BLaER1 treated with 17β-estradiol and CSF1 and Interleukin-3, amounts not matched to agents 10 nM and 100 nM (cell line): ENCODE data around the gene RBPMS2.
"Not testable (repeated sequence)": the region's sequence is repeated elsewhere in the genome, so short reads cannot be mapped to it uniquely, and the experiment has no call there.

Experiments used
- H3K27ac ChIP-seq, 11 experiments: shearing (Covaris generic); formaldehyde crosslinking; 2 replicates each; pipeline ENCODE4 v1.8.1; 2022
- H3K27me3 ChIP-seq, 11 experiments: shearing (Covaris generic); formaldehyde crosslinking; 2 replicates each; pipeline ENCODE4 v1.8.1; 2022
- H3K36me3 ChIP-seq, 11 experiments: shearing (Covaris generic); formaldehyde crosslinking; 2 replicates each; pipeline ENCODE4 v1.8.1; 2022
- H3K4me1 ChIP-seq, 10 experiments: shearing (Covaris generic); formaldehyde crosslinking; 2 replicates each; pipeline ENCODE4 v1.8.1; 2022
- H3K4me2 ChIP-seq, 11 experiments: shearing (Covaris generic); formaldehyde crosslinking; 2 replicates each; pipeline ENCODE4 v1.8.1; 2022
- H3K4me3 ChIP-seq, 10 experiments: shearing (Covaris generic); formaldehyde crosslinking; 2 replicates each; pipeline ENCODE4 v1.8.1; 2022
- H3K9ac ChIP-seq, 11 experiments: shearing (Covaris generic); formaldehyde crosslinking; 2 replicates each; pipeline ENCODE4 v1.8.1; 2022
- H3K9me3 ChIP-seq, 11 experiments: shearing (Covaris generic); formaldehyde crosslinking; replicated peaks in 1 of 11; 2 replicates each; pipeline ENCODE4 v1.8.1; 2022
- H4K20me1 ChIP-seq, 11 experiments: shearing (Covaris generic); formaldehyde crosslinking; 2 replicates each; pipeline ENCODE4 v1.8.1; 2022
- Cebpa-rat ChIP-seq, 11 experiments: shearing (Covaris generic); IDR thresholded peaks; 2 replicates each; pipeline ENCODE4 v1.8.1; 2022

RBPMS2 gene

GRCh38 chr15:64795299-64795698 lies 19.9 kb upstream of the RBPMS2 start:
- H4K20me1 ChIP-seq, H3K27ac ChIP-seq, H3K36me3 ChIP-seq, H3K4me3 ChIP-seq, H3K4me1 ChIP-seq, H3K9ac ChIP-seq, H3K27me3 ChIP-seq, H3K9me3 ChIP-seq, H3K4me2 ChIP-seq: not testable (repeated sequence)
- peak in 1 of 11 experiments; percentile 21; a peak in 1 of 22 replicates for TF ChIP-seq Cebpa-rat (IDR thresholded peaks at IDR 0.05)

GRCh38 chr15:64792282-64792681 lies 16.9 kb upstream of the RBPMS2 start:
- no peak for TF ChIP-seq Cebpa-rat (IDR thresholded peaks at IDR 0.05)

GRCh38 chr15:64791401-64791800 lies 16.0 kb upstream of the RBPMS2 start:
- Histone ChIP-seq H3K9ac (no peak overlapping the region), H3K27ac (no peak overlapping the region), H3K9me3 (no peaks in the 10 kb centered on the region), H3K4me3 (no peak overlapping the region), H3K36me3 (no peaks in the 10 kb centered on the region), H3K27me3 (no peaks in the 10 kb centered on the region), H3K4me1 (no peaks in the 10 kb centered on the region), H4K20me1 (no peaks in the 10 kb centered on the region), H3K4me2 (no peak overlapping the region)
- no peak for TF ChIP-seq Cebpa-rat (IDR thresholded peaks at IDR 0.05)

More at GRCh38 chr15:64792282-64792681, 16.9 kb upstream of the RBPMS2 start:
- H4K20me1 ChIP-seq: no peaks in the 10 kb centered on the region
- no peaks in the 10 kb centered on the region for H3K4me1 ChIP-seq
- H3K9me3 ChIP-seq: no peaks in the 10 kb centered on the region
- H3K9ac ChIP-seq: no peak overlapping the region
- no peak overlapping the region for H3K4me2 ChIP-seq
- no peaks in the 10 kb centered on the region for H3K36me3 ChIP-seq
- H3K27me3 ChIP-seq: no peaks in the 10 kb centered on the region
- no peak overlapping the region for H3K4me3 ChIP-seq
- H3K27ac ChIP-seq: no peak overlapping the region

GRCh38 chr15:64783796-64784195 lies 8.4 kb upstream of the RBPMS2 start:
- peaks cover 0 to 11% (median 9%) of the 10 kb centered on the region in 10 experiments; a peak in 11 of 20 replicates for H3K4me1 ChIP-seq
- H3K9ac ChIP-seq: no peak overlapping the region
- no peak overlapping the region for H3K4me2 ChIP-seq
- H3K4me3 ChIP-seq: no peak overlapping the region
- H3K27ac ChIP-seq: no peak overlapping the region
- H3K36me3 ChIP-seq: no peaks in the 10 kb centered on the region
- H4K20me1 ChIP-seq: no peaks in the 10 kb centered on the region
- H3K27me3 ChIP-seq: peaks cover 0 to 5% (median 0%) of the 10 kb centered on the region in 11 experiments; a peak in 2 of 22 replicates
- no peak for TF ChIP-seq Cebpa-rat (IDR thresholded peaks at IDR 0.05)
- no peaks in the 10 kb centered on the region for H3K9me3 ChIP-seq

- H3K36me3 ChIP-seq: no peaks in the 10 kb centered on the region
- no peak for TF ChIP-seq Cebpa-rat (IDR thresholded peaks at IDR 0.05)
- no peaks in the 10 kb centered on the region for H3K9me3 ChIP-seq
- H3K4me2 ChIP-seq: peak overlapping the region in 4 of 11 experiments; percentile 8 to 25 (median 18); a peak in 4 of 22 replicates
- no peak overlapping the region for H3K9ac ChIP-seq
- peaks cover 0 to 11% (median 9%) of the 10 kb centered on the region in 10 experiments; a peak in 11 of 20 replicates for H3K4me1 ChIP-seq
- H3K4me3 ChIP-seq: no peak overlapping the region
- H3K27me3 ChIP-seq: peaks cover 0 to 14% (median 8%) of the 10 kb centered on the region in 11 experiments; a peak in 14 of 22 replicates
- no peak overlapping the region for H3K27ac ChIP-seq
- no peaks in the 10 kb centered on the region for H4K20me1 ChIP-seq
Measured at GRCh38 chr15:64782751-64783150, 7.4 kb upstream of the RBPMS2 start.

GRCh38 chr15:64781299-64781698 lies 5.9 kb upstream of the RBPMS2 start:
- H3K27ac ChIP-seq: no peak overlapping the region
- H3K36me3 ChIP-seq: no peaks in the 10 kb centered on the region
- H3K9me3 ChIP-seq: no peaks in the 10 kb centered on the region
- no peak overlapping the region for H3K4me3 ChIP-seq
- peaks cover 0 to 6% (median 0%) of the 10 kb centered on the region in 11 experiments; a peak in 3 of 22 replicates for H4K20me1 ChIP-seq
- TF ChIP-seq Cebpa-rat (IDR thresholded peaks at IDR 0.05): no peak
- H3K4me1 ChIP-seq: peaks cover 0 to 14% (median 10%) of the 10 kb centered on the region in 10 experiments; a peak in 12 of 20 replicates
- no peak overlapping the region for H3K9ac ChIP-seq
- peaks cover 14 to 29% (median 22%) of the 10 kb centered on the region in 11 experiments for H3K27me3 ChIP-seq
- H3K4me2 ChIP-seq: no peak overlapping the region

GRCh38 chr15:64780600-64781156 lies 5.3 kb upstream of the RBPMS2 start:
- Histone ChIP-seq H3K27ac (no peak overlapping the region), H3K4me2 (no peak overlapping the region), H3K27me3 (peaks cover 20 to 35% (median 29%) of the 10 kb centered on the region in 11 experiments), H3K4me1 (peaks cover 0 to 20% (median 14%) of the 10 kb centered on the region in 10 experiments; a peak in 12 of 20 replicates), H3K36me3 (no peaks in the 10 kb centered on the region), H3K9me3 (no peaks in the 10 kb centered on the region), H3K4me3 (no peak overlapping the region), H3K9ac (no peak overlapping the region), H4K20me1 (peaks cover 0 to 7% (median 0%) of the 10 kb centered on the region in 11 experiments; a peak in 3 of 22 replicates)
- no peak for TF ChIP-seq Cebpa-rat (IDR thresholded peaks at IDR 0.05)

- Histone ChIP-seq H3K9me3 (no peaks in the 10 kb centered on the region), H3K9ac (no peak overlapping the region), H3K4me3 (no peak overlapping the region), H3K36me3 (no peaks in the 10 kb centered on the region), H3K27me3 (peaks cover 29 to 46% (median 39%) of the 10 kb centered on the region in 11 experiments), H4K20me1 (peaks cover 0 to 12% (median 4%) of the 10 kb centered on the region in 11 experiments; a peak in 11 of 22 replicates), H3K4me1 (peaks cover 0 to 25% (median 15%) of the 10 kb centered on the region in 10 experiments; a peak in 12 of 20 replicates), H3K27ac (no peak overlapping the region), H3K4me2 (no peak overlapping the region)
- no peak for TF ChIP-seq Cebpa-rat (IDR thresholded peaks at IDR 0.05)
Measured at GRCh38 chr15:64779630-64780029, 4.2 kb upstream of the RBPMS2 start.

GRCh38 chr15:64779024-64779423 lies 3.6 kb upstream of the RBPMS2 start:
- Histone ChIP-seq H3K36me3 (no peaks in the 10 kb centered on the region), H3K4me1 (peaks cover 0 to 28% (median 15%) of the 10 kb centered on the region in 10 experiments; a peak in 12 of 20 replicates), H3K4me3 (no peak overlapping the region), H3K9me3 (no peaks in the 10 kb centered on the region), H3K9ac (no peak overlapping the region), H3K4me2 (no peak overlapping the region), H3K27me3 (peaks cover 35 to 52% (median 45%) of the 10 kb centered on the region in 11 experiments), H3K27ac (no peak overlapping the region), H4K20me1 (peaks cover 0 to 19% (median 10%) of the 10 kb centered on the region in 11 experiments; a peak in 13 of 22 replicates)
- TF ChIP-seq Cebpa-rat (IDR thresholded peaks at IDR 0.05): no peak
